HG03045 (cell line): ENCODE results near the gene GATA6.
"Not testable (repeated sequence)": the region's sequence is repeated elsewhere in the genome, so short reads cannot be mapped to it uniquely, and the experiment has no call there.

Source experiments
- ATAC-seq: cut with Tn5 transposase; IDR thresholded peaks from one replicate; pipeline ENCODE4 v1.9.1; 2021; ENCODE audit warnings: mild to moderate bottlenecking, moderate library complexity; ENCODE audit not compliant: unreplicated experiment

The GATA6 gene

GRCh38 chr18:22180722-22181121 is 11.3 kb downstream of the GATA6 start:
- no peak for ATAC-seq

- no peak for ATAC-seq
Observed at GRCh38 chr18:22182884-22183697, 13.7 kb downstream of the GATA6 start.

- ATAC-seq: no peak
Observed at GRCh38 chr18:22183698-22184170, 14.3 kb downstream of the GATA6 start.

GRCh38 chr18:22184573-22184972 is 15.2 kb downstream of the GATA6 start:
- ATAC-seq: not testable (repeated sequence)

GRCh38 chr18:22185273-22185672 is 15.9 kb downstream of the GATA6 start:
- ATAC-seq: no peak

- ATAC-seq: no peak
Observed at GRCh38 chr18:22185771-22186386, 16.5 kb downstream of the GATA6 start.

GRCh38 chr18:22186484-22186971 is 17.1 kb downstream of the GATA6 start:
- ATAC-seq: no peak

GRCh38 chr18:22188559-22189267 is 19.3 kb downstream of the GATA6 start:
- no peak for ATAC-seq

GRCh38 chr18:22189449-22190166 is 20.2 kb downstream of the GATA6 start:
- no peak for ATAC-seq

GRCh38 chr18:22191346-22191695 is 21.9 kb downstream of the GATA6 start:
- no peak for ATAC-seq

- no peak for ATAC-seq
Observed at GRCh38 chr18:22191923-22192322, 22.5 kb downstream of the GATA6 start.

- ATAC-seq: no peak
Observed at GRCh38 chr18:22193466-22193865, 24.1 kb downstream of the GATA6 start.

- no peak for ATAC-seq
Observed at GRCh38 chr18:22194151-22194598, 24.8 kb downstream of the GATA6 start.

GRCh38 chr18:22195052-22195451 is 25.7 kb downstream of the GATA6 start:
- ATAC-seq: no peak

- ATAC-seq: not testable (repeated sequence)
Observed at GRCh38 chr18:22196943-22197342, 27.6 kb downstream of the GATA6 start.

- ATAC-seq: no peak
Observed at GRCh38 chr18:22197668-22198067, 28.3 kb downstream of the GATA6 start.

GRCh38 chr18:22198163-22198562 is 28.8 kb downstream of the GATA6 start:
- no peak for ATAC-seq

GRCh38 chr18:22199005-22199404 is 29.6 kb downstream of the GATA6 start:
- ATAC-seq: no peak

GRCh38 chr18:22200611-22201225 is 31.3 kb downstream of the GATA6 start:
- ATAC-seq: no peak

GRCh38 chr18:22203035-22203434 is 33.6 kb downstream of the GATA6 start:
- ATAC-seq: no peak
